HL-60 (cell line): ENCODE data around the gene ETV6.

Source experiments
- CTCF ChIP-seq: IDR thresholded peaks from one replicate; pipeline ENCODE4 v1.5.1; 2011; ENCODE audit warnings: low read length, control low read depth, inconsistent platforms; ENCODE audit not compliant: insufficient read depth
- POLR2AphosphoS5 ChIP-seq: IDR thresholded peaks from 2 replicates; pipeline ENCODE4 v1.6.1; 2012; ENCODE audit warnings: low read depth
- SPI1 ChIP-seq: IDR thresholded peaks from 2 replicates; pipeline ENCODE4 v1.6.1; 2012; ENCODE audit warnings: low read depth, mild to moderate bottlenecking, borderline replicate concordance
- TF ChIP-seq, protein P1 (sequence below): IDR thresholded peaks from 2 replicates; pipeline ENCODE4 v1.6.1; 2012; ENCODE audit warnings: low read depth; ENCODE audit not compliant: insufficient replicate concordance

GRCh38 chr12:11623382-11623781 is 26.1 kb upstream of the ETV6 start:
- no peak for TF ChIP-seq CTCF
- TF ChIP-seq POLR2AphosphoS5 = no peak
- TF ChIP-seq, protein P1, sequence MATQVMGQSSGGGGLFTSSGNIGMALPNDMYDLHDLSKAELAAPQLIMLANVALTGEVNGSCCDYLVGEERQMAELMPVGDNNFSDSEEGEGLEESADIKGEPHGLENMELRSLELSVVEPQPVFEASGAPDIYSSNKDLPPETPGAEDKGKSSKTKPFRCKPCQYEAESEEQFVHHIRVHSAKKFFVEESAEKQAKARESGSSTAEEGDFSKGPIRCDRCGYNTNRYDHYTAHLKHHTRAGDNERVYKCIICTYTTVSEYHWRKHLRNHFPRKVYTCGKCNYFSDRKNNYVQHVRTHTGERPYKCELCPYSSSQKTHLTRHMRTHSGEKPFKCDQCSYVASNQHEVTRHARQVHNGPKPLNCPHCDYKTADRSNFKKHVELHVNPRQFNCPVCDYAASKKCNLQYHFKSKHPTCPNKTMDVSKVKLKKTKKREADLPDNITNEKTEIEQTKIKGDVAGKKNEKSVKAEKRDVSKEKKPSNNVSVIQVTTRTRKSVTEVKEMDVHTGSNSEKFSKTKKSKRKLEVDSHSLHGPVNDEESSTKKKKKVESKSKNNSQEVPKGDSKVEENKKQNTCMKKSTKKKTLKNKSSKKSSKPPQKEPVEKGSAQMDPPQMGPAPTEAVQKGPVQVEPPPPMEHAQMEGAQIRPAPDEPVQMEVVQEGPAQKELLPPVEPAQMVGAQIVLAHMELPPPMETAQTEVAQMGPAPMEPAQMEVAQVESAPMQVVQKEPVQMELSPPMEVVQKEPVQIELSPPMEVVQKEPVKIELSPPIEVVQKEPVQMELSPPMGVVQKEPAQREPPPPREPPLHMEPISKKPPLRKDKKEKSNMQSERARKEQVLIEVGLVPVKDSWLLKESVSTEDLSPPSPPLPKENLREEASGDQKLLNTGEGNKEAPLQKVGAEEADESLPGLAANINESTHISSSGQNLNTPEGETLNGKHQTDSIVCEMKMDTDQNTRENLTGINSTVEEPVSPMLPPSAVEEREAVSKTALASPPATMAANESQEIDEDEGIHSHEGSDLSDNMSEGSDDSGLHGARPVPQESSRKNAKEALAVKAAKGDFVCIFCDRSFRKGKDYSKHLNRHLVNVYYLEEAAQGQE = no peak
- TF ChIP-seq SPI1 = no peak
